Cardiac muscle cell (in vitro differentiated cells and primary cell): Measurements from ENCODE around the gene CDC42SE2. TPM values are rescaled to one million over a fixed set of nuclear protein-coding genes. Genes with fewer than 3 reads are reported as not detected.

Experiments used
- DNase-seq, 2 donors: peaks; one replicate each; pipeline versions ENCODE4 v3.0.0 to v3.0.0-alpha.2; 2010 to 2017; ENCODE audit warnings: low read depth in 1 of 2, low spot score in 1 of 2
- H3K27ac ChIP-seq: fragments of 200-600 bp; sonication (generic); 2 replicates; pipeline ENCODE4 v1.5.1; 2016
- H3K27me3 ChIP-seq: fragments of 200-600 bp; sonication (generic); 2 replicates; pipeline ENCODE4 v1.6.0; 2016; ENCODE audit warnings: control low read depth
- H3K36me3 ChIP-seq: fragments of 200-600 bp; sonication (generic); 2 replicates; pipeline ENCODE4 v1.5.1; 2016; ENCODE audit warnings: control low read depth
- H3K4me1 ChIP-seq: fragments of 200-600 bp; sonication (generic); 2 replicates; pipeline ENCODE4 v1.8.1; 2017; ENCODE audit warnings: low read depth, mild to moderate bottlenecking, mixed run types
- H3K4me3 ChIP-seq: fragments of 200-600 bp; sonication (generic); 2 replicates; pipeline ENCODE4 v1.5.1; 2016; ENCODE audit warnings: mild to moderate bottlenecking
- H3K9me3 ChIP-seq: fragments of 200-600 bp; sonication (generic); 2 replicates; pipeline ENCODE4 v1.5.1; 2017; ENCODE audit warnings: low read depth, mild to moderate bottlenecking, control low read depth
- polyA plus RNA-seq: library from polyadenylated mRNA; unstranded; fragments of >200 nt; fragmentation: Nextera tagmentation; extraction: Ambion mirVana; gene quantifications from 2 replicates; pipeline ENCODE4 v1.2.1, GENCODE V29; 2016
- total RNA-seq: library from RNA; depleted of rRNA; stranded (reverse); fragments of >200 nt; gene quantifications from 2 replicates; pipeline ENCODE4 v1.2.3, GENCODE V29; 2016
- TF ChIP-seq, protein P1 (sequence below): IDR thresholded peaks from 2 replicates; pipeline ENCODE4 v1.5.1; 2012; ENCODE audit warnings: low read depth, mild to moderate bottlenecking, low read length

The CDC42SE2 gene
- total and polyA plus RNA-seq, 2 experiments from 2014 or later = 15.2 to 24.1 TPM

DNA sequence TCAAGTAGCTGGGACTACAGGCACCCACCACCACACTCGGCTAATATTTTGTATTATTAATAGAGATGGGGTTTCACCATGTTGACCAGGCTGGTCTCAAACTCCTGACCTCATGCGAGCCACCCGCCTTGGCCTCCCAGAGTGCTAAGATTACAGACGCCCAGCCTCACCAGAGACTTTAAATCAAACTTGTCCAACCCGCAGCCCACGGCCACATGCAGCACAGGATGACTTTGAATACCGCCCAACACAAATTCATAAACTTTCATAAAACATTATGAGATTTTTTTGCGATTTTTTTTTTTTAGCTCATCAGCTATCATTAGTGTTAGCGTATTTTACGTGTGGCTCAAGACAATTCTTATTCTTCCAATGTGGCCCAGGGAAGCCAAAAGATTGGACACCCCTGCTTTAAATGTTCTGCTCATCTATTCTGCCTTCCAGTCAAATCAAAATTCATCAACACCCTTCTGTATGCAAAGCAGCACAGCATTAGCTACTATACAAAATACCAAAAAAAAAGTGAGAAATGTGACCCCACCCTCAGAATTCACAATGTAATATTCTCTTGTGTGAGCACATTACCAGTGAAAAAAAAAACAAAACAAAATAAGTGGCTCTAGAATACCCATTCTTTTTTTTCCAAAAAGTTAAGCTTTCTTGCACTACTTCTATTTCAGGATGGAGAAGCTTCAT, 42.7 kb upstream of the CDC42SE2 start:
- DNase-seq = no peak
- H3K27ac ChIP-seq = no peak overlapping the region
- TF ChIP-seq, protein P1, sequence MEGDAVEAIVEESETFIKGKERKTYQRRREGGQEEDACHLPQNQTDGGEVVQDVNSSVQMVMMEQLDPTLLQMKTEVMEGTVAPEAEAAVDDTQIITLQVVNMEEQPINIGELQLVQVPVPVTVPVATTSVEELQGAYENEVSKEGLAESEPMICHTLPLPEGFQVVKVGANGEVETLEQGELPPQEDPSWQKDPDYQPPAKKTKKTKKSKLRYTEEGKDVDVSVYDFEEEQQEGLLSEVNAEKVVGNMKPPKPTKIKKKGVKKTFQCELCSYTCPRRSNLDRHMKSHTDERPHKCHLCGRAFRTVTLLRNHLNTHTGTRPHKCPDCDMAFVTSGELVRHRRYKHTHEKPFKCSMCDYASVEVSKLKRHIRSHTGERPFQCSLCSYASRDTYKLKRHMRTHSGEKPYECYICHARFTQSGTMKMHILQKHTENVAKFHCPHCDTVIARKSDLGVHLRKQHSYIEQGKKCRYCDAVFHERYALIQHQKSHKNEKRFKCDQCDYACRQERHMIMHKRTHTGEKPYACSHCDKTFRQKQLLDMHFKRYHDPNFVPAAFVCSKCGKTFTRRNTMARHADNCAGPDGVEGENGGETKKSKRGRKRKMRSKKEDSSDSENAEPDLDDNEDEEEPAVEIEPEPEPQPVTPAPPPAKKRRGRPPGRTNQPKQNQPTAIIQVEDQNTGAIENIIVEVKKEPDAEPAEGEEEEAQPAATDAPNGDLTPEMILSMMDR = no peak
- no peaks in the 10 kb centered on the region for H3K9me3 ChIP-seq
- H3K27me3 ChIP-seq = no peaks in the 10 kb centered on the region
- H3K4me3 ChIP-seq = no peak overlapping the region
- no peaks in the 10 kb centered on the region for H3K36me3 ChIP-seq
- H3K4me1 ChIP-seq = peaks cover 11% of the 10 kb centered on the region

DNA sequence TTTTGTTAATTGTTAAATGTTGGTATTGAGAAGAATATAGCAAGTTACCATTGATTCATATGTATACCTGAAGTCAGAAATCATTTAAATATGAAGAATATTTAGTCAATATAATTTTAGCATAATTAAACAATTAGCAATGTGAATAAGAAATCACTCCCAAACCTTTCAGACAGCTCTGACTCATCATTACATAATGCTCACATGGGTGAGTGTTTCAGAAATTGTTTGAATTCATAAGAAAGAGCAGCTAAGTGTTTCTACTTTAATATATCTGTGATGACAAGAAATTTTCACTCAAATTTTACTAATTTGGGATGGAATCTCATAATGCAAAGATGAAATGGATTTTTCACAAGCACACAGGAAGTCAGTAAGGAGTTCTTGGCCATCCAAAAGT, 42.0 kb upstream of the CDC42SE2 start:
- H3K4me1 ChIP-seq = peaks cover 11% of the 10 kb centered on the region
- H3K36me3 ChIP-seq = no peaks in the 10 kb centered on the region
- TF ChIP-seq, protein P1 = no peak
- DNase-seq = no peak
- H3K27me3 ChIP-seq = no peaks in the 10 kb centered on the region
- H3K4me3 ChIP-seq = no peak overlapping the region
- H3K9me3 ChIP-seq = no peaks in the 10 kb centered on the region
- H3K27ac ChIP-seq = no peak overlapping the region

DNA sequence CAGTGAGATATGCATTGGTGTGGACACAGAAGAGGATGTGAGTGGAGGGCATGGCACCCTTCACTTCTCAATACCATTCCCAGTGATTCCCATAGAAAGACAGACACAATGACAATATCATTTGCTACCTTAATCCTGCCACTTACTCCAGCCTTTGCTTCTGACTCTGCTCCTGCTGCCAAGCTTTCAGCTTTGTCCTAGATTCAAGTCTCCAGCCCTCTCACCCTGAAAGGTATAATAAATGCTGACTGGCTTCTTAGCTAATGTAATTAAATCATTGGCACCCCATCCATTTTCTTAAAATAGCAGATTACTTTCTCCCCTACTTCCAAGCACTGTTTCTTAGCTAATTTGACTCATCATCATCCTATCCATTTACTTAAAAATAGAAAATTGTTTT, 41.1 kb upstream of the CDC42SE2 start:
- no peaks in the 10 kb centered on the region for H3K27me3 ChIP-seq
- no peak for DNase-seq
- TF ChIP-seq, protein P1 = no peak
- H3K27ac ChIP-seq = no peak overlapping the region
- peaks cover 11% of the 10 kb centered on the region for H3K4me1 ChIP-seq
- no peak overlapping the region for H3K4me3 ChIP-seq
- no peaks in the 10 kb centered on the region for H3K9me3 ChIP-seq
- H3K36me3 ChIP-seq = no peaks in the 10 kb centered on the region

DNA sequence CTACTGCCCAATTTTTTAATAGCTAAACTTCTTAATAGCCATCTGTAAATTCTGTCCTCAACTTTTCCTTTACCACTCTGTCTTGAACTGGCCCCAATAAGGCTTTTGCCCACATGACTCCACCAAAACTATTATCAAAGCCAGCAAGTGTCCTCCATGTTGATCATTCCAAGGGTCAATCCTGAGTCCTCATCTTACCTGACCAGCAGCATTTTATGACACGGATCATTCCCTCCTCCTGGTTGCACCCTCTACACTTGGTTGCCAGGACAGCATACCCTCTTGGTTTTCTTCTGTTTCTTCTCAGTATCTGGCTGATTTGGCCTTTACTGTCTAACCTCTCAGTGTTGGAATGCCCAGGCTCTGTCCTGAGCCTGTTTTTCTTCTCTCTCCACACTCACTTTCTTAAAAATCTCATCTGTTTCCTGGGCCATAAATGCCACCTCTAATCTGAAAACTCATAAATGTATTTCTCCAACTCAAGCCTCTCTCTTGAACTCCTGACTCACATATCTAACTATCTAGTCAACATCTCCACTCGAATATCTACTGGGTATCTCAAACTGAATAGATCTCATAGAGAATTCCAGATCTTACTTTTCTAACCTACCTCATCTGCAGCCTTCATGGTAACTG, 40.0 kb upstream of the CDC42SE2 start:
- no peaks in the 10 kb centered on the region for H3K36me3 ChIP-seq
- peaks cover 11% of the 10 kb centered on the region for H3K4me1 ChIP-seq
- H3K27ac ChIP-seq = no peak overlapping the region
- H3K9me3 ChIP-seq = no peaks in the 10 kb centered on the region
- H3K27me3 ChIP-seq = no peaks in the 10 kb centered on the region
- DNase-seq = no peak
- no peak overlapping the region for H3K4me3 ChIP-seq
- TF ChIP-seq, protein P1 = no peak

DNA sequence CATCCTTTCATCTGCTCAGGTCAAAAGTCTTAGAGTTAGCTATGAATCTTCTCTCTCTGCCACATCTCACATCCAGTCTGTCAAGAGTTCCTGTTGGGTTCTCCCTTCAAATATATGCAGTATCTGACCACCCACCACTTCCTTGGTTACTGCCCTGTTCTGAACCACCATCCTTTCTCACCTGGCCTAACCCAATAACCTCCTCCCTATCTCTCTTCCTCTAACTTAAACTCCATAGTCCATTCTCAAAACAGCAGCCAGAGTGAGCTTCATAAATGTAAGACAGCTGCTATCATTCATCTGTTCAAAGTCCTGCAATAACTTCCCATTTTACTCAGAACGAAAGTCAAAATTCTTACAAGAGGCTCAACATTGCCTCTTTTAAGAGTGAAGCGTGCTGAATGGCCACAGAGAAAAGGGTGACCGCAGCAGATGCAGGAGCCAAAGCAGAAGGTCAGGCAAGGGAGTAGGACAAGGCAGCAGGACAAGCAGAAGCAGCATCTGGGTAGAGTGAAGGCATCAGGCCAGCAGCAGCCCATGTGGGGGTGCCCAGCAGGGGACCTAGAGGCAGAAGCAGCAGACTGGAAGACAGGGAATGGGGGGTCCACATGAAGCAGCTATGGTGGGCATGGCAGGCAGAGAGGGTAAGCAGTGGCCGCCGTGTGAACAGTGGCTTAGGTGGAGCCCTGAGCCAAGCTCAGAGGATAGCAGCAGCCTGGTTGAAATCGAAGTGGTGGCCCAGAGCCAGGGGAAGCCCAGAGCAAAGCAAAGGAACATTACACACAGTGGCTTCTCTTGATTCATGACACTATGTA, 39.3 kb upstream of the CDC42SE2 start:
- H3K4me3 ChIP-seq = no peak overlapping the region
- no peaks in the 10 kb centered on the region for H3K9me3 ChIP-seq
- H3K27ac ChIP-seq = no peak overlapping the region
- peaks cover 11% of the 10 kb centered on the region for H3K4me1 ChIP-seq
- TF ChIP-seq, protein P1 = no peak
- no peak for DNase-seq
- H3K27me3 ChIP-seq = no peaks in the 10 kb centered on the region
- no peaks in the 10 kb centered on the region for H3K36me3 ChIP-seq
